ENCODE results near the gene SLC27A5. TPM values are rescaled to one million over a fixed set of nuclear protein-coding genes. Genes with fewer than 3 reads are reported as not detected.

Gene SLC27A5
- total and polyA plus RNA-seq, 2 of the 4 experiments (the other 2 are of a cell fraction): 7.7 to 11.2 TPM

GRCh38 chr19:58521651-58522050, 9.9 kb upstream of the SLC27A5 start:
- no peak overlapping the region for H2BK20ac ChIP-seq (ENCODE audit: low read depth, low read length)
- no peak overlapping the region for H3K18ac ChIP-seq (ENCODE audit: low read depth, low read length)
- H4K8ac ChIP-seq (ENCODE audit: low read depth in 2 of 2, low read length in 2 of 2): no peak overlapping the region
- ChIA-PET CTCF (no interaction called here), POLR2A (ENCODE audit: unreplicated experiment) (no interaction called here)
- H3K4me1 ChIP-seq (ENCODE audit: control insufficient read depth, insufficient read depth, low read length): peaks cover 6% of the 10 kb centered on the region
- no peak overlapping the region for H3K9ac ChIP-seq (ENCODE audit: low read depth, low read length)
- peaks cover 11% of the 10 kb centered on the region for H3K9me1 ChIP-seq (ENCODE audit: insufficient read depth, low read length)
- no peak overlapping the region for H4K5ac ChIP-seq (ENCODE audit: low read depth, low read length)
- H2BK120ac ChIP-seq (ENCODE audit: low read depth, low read length): no peak overlapping the region
- dilution Hi-C loops (cut with HindIII; ENCODE audit: low sequenced_read_pairs, unreplicated experiment) (no loop called here), intact Hi-C loops (cut with micrococcal nuclease) (no loop called here), in situ Hi-C loops (cut with MboI; ENCODE audit: low sequenced_read_pairs) (no loop called here)
- no peaks in the 10 kb centered on the region for H3K9me3 ChIP-seq (ENCODE audit: control insufficient read depth, insufficient read depth, low read length)
- 0 out of 2 replicates have a peak overlapping the region, but pooled peaks have one; percentile 6 for H3K56ac ChIP-seq (ENCODE audit: extremely low read depth, insufficient read depth, low read length)
- no peak overlapping the region for H2BK15ac ChIP-seq (ENCODE audit: low read depth, low read length)
- TF ChIP-seq SMC3 (IDR thresholded peaks at IDR 0.05; ENCODE audit: low read depth, low read length) (no peak), NFE2L2 (IDR thresholded peaks at IDR 0.05; ENCODE audit: low read depth, low read length) (no peak), MXI1 (IDR thresholded peaks at IDR 0.05; ENCODE audit: borderline replicate concordance, low read depth, low read length) (no peak), RFX5 (IDR thresholded peaks at IDR 0.05; ENCODE audit: low read depth, low read length) (no peak), USF2 (IDR thresholded peaks at IDR 0.05; ENCODE audit: low read depth, low read length) (no peak), RAD21 (IDR thresholded peaks at IDR 0.05; ENCODE audit: low read length) (no peak), RCOR1 (IDR thresholded peaks at IDR 0.05; ENCODE audit: insufficient replicate concordance, low read length) (no peak), CHD1 (IDR thresholded peaks at IDR 0.05; ENCODE audit: low read depth, low read length) (no peak), MAFK (IDR thresholded peaks at IDR 0.05; ENCODE audit: low read depth, low read length) (no peak), MAZ (IDR thresholded peaks at IDR 0.05; ENCODE audit: borderline replicate concordance, low read depth, low read length) (no peak), POLR2A (IDR thresholded peaks at IDR 0.05; ENCODE audit: low read depth, low read length) (no peak), CTCF (conservative IDR thresholded peaks at IDR 0.05; ENCODE audit: low read depth, low read length) (no peak), BHLHE40 (IDR thresholded peaks at IDR 0.05; ENCODE audit: low read depth, low read length) (no peak), CEBPB (IDR thresholded peaks at IDR 0.05; ENCODE audit: low read depth, low read length) (no peak), ELK1 (IDR thresholded peaks at IDR 0.05; ENCODE audit: borderline replicate concordance, low read depth, low read length) (no peak), FOS (IDR thresholded peaks at IDR 0.05; ENCODE audit: low read depth, low read length) (no peak)
- peaks cover 19% of the 10 kb centered on the region for H4K20me1 ChIP-seq (ENCODE audit: insufficient read depth, low read length)
- H3K27me3 ChIP-seq (ENCODE audit: control insufficient read depth, insufficient read depth, low read length): no peaks in the 10 kb centered on the region
- no TSS peak for BruUV-seq (replicated peaks)
- H2AK9ac ChIP-seq (replicated peaks; ENCODE audit: low read depth, low read length, poor library complexity): no peak overlapping the region
- peaks cover 6% of the 10 kb centered on the region; the same call in 1 of the 2 replicates for H3K36me3 ChIP-seq (ENCODE audit: control insufficient read depth, insufficient read depth, low read length)
- peaks cover 0 to 27% of the 10 kb centered on the region in 2 experiments; a peak in 3 of 4 replicates for H3K79me1 ChIP-seq (ENCODE audit: low read depth in 1 of 2, low read length in 2 of 2)
- WGBS, 2 experiments (ENCODE audit: extremely low coverage in 2 of 2, insufficient read length in 1 of 2): no CpG with 5 or more reads among the region's 4 CpGs
- DNase-seq: no peak
- H3K14ac ChIP-seq (replicated peaks; ENCODE audit: low read depth, low read length): no peak overlapping the region
- H3K4me3 ChIP-seq (ENCODE audit: insufficient read depth, low read depth, low read length): no peak overlapping the region
- H4K91ac ChIP-seq (ENCODE audit: insufficient read depth, low read depth, low read length): no peak overlapping the region
- H3K4me2 ChIP-seq (ENCODE audit: low read depth, low read length): no peak overlapping the region
- H2AK5ac ChIP-seq (ENCODE audit: low read depth, low read length): no peak overlapping the region
- H3K27ac ChIP-seq (ENCODE audit: insufficient read depth, low read length): no peak overlapping the region
- ATAC-seq (ENCODE audit: low read depth): no peak
- peak overlapping the region; percentile 14 for H2AFZ ChIP-seq (replicated peaks; ENCODE audit: low read length, poor library complexity)
- no peak overlapping the region for H3K4ac ChIP-seq (ENCODE audit: low read depth, low read length)
- H3K23ac ChIP-seq (ENCODE audit: low read depth, low read length): no peak overlapping the region
- H2BK5ac ChIP-seq (ENCODE audit: low read depth, low read length, poor library complexity, severe bottlenecking): no peak overlapping the region
